Kidney capillary endothelial cell (primary cell): ENCODE data around the gene CEBPA.

ENCODE experiments used
- DNase-seq: peaks from one replicate; pipeline ENCODE4 v3.0.0-alpha.2; 2018; ENCODE audit warnings: low spot score

Gene CEBPA

DNA sequence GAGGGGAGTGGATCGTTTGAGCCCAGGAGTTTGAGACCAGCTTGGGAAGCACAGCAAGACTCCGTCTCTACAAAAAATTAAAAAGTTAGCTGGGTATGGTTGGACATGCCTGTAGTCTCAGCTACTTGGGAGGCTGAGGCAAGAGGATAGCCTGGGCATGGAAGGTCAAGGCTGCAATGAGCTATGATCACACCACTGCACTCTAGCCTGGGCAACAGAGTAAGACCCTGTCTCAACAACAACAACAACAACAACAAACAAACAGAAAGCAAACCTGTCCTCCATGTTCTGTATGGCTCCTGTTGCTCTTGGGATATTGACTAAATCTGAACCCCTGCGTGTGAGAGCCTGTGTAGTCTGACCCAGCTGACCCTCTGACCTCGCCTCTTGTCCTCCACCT, 14.9 kb downstream of the CEBPA start:
- no peak for DNase-seq

DNA sequence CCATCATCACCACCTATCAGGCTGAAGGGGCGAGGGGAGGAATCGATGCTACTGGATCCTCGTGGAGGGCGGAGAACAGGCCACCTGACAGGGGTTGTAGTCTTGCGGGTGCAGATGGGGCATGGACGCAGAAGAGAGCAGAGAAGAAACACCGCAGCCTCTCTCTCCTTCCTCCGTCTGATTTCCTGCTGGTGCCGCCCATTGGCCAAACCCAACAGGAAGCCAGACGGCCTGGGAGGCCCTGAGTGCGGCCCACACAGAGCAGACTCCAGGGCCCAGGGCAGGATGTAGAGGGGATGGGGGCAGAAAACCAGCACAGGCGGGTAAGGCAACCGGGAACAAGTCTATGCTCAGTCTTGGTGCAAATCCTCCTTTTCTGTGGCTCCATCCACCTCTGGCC, 15.4 kb downstream of the CEBPA start:
- no peak for DNase-seq

GRCh38 chr19:33285441-33285927, 16.9 kb downstream of the CEBPA start:
- no peak for DNase-seq

GRCh38 chr19:33284756-33285155, 17.6 kb downstream of the CEBPA start:
- no peak for DNase-seq

GRCh38 chr19:33284146-33284643, 18.1 kb downstream of the CEBPA start:
- no peak for DNase-seq

DNA sequence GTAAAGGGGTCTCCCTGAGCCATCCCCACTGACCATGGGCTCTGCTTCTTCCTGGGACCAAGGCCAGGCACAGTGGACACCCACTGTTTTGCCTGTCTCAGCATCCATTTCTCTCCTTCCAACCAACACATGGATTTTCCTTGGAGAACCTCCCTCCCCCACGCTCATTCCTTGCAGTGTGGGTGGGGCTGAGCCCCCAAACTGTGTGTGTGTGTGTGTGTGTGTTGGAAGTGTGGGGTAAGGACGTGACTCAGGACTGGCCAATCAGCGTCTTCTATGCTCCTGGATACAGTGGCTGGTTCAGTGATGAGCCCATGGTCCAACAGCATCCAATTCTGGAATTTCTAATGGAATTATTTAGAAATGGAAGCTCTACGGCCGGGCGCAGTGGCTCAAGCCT, 18.7 kb downstream of the CEBPA start:
- no peak for DNase-seq

- no peak for DNase-seq
These were observed 20.2 kb downstream of the CEBPA start for GRCh38 chr19:33282036-33282671.

- DNase-seq, result no peak
These were observed 20.9 kb downstream of the CEBPA start for GRCh38 chr19:33281296-33281926.

DNA sequence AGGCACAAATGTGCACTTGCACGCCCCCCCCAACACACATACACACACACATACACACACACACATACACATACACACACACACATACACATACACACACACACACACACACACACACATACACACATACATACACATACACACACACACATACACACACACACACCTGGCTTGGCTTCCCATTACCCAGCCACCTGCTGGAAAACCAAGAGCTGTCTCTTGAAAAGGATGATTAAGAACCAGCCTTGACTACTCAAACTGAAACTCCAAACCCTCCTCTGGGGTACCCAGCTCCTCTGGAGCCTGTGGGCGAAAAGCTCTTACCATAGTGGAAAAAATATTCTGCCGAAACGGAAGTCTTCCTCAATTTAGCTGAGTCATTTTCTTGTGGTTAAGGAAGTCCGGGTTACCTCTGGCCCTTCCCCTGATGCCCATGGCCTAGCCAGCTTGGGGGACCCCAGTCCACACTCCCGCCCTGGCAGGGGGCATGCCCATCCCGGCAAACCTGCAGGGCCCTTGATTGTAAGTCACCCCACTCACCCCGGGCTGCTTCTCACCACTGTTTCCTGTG, 21.9 kb downstream of the CEBPA start:
- no peak for DNase-seq

DNA sequence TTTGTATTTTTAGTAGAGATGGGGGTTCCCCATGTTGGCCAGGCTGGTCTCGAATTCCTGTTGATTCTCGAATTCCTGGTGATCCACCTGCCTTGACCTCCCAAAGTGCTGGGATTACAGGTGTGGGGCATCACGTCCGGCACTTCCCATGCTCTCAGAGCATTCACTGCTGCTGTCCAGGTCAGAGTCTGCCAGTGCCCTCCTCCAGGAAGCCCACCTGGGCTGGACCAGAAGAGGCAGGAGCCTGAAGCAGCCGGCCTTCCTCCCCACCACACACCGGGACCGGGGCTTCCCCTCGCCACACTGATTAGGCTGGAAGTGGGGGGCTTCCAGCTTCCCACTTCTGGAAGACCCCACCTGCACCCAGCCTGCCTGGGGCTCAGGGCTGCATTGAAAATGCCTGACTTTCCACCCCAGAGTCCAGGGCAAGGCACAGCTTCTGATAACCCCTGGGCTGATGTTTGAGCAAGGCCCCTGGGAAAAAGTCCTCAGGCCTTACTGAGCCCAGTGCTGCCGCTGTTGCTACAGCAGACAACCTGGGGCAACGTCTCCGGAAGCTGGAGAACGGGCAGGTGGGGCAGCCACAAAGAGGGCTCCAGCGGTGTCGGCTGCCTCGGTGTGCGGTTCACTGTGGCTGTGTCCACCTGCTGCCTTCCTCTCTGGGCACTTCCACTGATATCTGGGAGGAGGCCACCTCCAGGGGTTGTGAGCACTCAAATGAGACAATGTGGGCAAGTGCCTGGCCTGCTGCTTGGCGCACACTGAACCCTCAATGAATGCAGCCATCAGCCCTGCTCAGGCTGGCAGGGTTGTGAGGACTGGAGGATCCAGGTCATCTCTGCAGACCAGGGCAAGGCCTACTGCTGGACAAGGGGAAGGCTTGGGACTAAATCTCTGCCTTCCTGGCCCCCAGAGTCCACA, 22.6 kb downstream of the CEBPA start:
- DNase-seq, result no peak

GRCh38 chr19:33278403-33279269, 23.7 kb downstream of the CEBPA start:
- no peak for DNase-seq

GRCh38 chr19:33278023-33278402, 24.3 kb downstream of the CEBPA start:
- DNase-seq, result no peak

DNA sequence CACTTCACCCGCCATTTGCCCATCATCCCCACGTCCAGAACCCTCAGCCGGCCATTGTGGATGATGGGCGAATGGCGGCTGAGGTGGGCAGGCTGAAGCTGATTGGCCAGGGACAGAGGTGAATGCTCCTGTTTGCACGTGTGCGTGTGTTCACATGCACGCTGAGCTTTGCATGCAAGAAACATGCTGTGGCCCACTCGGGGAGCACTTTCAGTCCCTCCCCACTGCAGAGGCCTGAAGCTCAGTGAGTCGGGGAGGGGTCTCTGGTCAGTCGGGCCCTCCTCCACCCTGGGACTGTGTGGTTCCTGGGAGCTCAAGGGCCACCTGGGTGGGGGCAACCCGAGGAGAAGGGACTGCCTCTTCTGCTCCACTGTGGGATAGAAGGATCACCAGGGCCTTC, 24.9 kb downstream of the CEBPA start:
- no peak for DNase-seq

DNA sequence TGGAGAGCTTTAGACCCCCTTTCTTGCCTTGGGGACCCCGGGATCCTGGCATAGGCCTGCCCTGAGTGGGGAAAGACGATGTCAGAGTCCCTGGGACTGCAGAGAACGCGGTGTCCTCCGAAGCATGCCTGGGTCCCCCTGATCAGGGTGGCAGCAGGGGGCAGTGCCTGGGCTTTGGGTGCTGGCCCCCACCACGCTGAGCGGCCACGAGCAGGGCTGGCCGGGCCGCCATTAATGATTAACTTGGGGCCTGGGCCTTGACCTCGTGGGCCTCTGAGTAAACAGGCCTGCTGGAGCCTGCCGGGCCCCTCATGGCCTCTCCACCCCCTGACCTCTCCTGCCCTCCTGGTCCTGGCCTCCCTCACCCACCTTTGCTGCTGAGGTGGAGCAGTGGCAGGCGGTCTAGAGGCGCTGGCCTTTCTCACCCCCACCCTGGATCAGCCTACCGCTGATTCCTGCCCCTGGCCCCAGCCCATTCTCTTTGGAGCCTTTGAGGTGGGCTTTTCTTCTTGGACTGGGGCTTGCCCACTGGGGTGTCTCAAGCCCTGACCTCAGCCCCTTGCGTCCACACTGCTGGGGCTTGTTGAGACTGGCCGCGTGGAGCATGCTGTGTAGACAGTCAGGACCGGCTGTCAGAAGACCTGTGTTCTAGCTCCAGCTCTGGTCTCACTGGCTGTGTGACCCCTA, 26.3 kb downstream of the CEBPA start:
- DNase-seq, result no peak

- DNase-seq, result no peak
These were observed 26.8 kb downstream of the CEBPA start for GRCh38 chr19:33275559-33275932.

DNA sequence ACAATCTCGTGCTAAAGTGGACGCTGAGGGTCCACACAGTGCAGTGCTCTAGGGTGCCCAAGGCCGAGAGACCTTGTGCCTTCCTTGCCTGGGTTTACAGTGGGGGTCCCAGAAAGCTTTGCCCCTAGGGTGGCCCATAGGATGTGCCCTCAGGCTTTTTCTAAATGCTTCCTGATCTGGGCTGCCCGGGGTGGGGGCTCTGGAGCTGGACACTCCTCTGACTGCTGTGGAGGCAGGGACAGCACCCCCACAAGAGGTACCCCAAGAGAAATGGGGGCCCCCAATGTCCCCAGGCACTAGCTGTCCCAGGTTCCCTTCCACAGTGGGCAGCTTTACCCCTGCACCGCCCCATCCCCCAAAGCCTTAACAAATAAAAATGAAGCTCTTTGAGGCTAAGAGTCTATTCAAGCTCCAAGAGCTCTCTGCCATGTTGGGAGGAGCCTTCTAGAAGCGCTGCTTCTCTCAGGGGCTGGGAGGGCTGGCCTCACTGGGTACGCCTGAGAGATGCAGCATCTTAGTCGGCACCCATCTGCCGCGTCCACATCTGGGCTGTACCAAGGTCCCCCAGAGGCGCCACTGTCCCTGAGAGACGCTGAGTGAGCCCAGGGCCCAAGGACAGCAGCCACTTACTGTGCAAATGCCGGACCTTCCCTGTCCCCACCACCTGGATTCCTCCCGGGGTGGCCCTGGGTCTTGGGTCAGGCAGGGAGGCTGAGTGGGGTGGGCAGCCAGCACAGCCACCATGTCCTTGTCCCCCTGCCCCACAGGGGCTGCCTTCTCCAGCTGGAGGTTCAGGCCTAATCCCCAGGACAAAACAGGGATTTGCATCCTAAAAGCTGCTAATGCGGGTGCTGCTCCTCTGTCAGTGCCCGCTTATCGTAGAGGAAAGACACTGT, 27.4 kb downstream of the CEBPA start:
- no peak for DNase-seq

GRCh38 chr19:33273881-33274662, 28.3 kb downstream of the CEBPA start:
- peak; percentile 19 for DNase-seq

DNA sequence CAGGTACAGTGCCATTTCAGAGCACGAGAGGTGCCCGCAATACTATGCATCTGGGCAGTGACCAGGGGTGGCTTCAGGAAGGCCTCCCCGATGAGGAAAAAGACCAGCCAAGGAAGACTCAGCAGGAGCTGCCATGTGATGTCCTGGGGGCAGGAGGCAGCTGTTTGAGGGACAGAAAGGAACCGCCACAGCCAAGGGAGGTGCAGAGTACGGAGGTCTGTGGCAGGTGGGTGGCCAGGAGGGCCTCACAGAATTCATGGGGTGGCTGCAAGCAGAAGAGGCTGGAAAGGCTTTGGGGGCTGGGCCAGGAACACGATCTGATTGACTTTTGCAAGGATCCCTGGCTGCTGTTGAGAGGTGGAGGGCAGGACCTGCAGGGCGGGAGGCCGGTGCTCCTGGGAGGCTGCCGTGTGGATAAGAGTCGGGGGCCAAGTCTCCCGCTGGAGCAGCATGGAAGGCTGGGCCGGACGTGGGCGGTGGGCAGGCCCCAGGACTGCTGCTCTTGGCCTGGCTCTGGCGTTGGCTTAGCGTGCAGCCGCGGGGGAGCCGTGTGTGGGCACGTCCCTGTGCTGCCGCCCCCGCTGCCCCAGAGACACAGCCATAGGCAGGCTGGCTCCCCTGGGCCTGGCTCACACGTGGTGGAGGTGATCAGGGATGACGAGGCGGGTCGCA, 29.1 kb downstream of the CEBPA start:
- DNase-seq, result no peak
